Measurements from ENCODE around the gene HSD17B14.
"Not testable (repeated sequence)": the region's sequence is repeated elsewhere in the genome, so short reads cannot be mapped to it uniquely, and the experiment has no call there.

DNA sequence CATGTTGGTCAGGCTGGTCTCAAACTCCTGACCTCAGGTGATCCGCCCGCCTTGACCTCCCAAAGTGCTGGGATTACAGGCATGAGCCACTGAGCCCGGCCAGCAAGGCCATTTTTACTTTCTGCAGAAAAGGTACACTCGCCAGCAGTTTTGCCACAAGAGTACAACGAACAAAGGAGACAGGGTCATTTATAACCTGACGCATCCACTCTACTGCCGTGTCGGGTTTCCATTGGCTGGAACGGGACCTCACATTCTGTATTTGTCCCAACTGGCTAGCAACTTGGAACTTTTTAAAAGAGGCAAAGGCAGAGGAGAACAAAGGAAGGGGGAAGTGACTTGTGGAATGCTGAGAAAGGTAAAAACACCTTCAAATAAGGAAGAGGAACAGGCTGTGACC, 49.0 kb downstream of the HSD17B14 start:
- TF ChIP-seq, protein P1, sequence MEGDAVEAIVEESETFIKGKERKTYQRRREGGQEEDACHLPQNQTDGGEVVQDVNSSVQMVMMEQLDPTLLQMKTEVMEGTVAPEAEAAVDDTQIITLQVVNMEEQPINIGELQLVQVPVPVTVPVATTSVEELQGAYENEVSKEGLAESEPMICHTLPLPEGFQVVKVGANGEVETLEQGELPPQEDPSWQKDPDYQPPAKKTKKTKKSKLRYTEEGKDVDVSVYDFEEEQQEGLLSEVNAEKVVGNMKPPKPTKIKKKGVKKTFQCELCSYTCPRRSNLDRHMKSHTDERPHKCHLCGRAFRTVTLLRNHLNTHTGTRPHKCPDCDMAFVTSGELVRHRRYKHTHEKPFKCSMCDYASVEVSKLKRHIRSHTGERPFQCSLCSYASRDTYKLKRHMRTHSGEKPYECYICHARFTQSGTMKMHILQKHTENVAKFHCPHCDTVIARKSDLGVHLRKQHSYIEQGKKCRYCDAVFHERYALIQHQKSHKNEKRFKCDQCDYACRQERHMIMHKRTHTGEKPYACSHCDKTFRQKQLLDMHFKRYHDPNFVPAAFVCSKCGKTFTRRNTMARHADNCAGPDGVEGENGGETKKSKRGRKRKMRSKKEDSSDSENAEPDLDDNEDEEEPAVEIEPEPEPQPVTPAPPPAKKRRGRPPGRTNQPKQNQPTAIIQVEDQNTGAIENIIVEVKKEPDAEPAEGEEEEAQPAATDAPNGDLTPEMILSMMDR (IDR thresholded peaks at IDR 0.05) = not testable (repeated sequence)
- TF ChIP-seq POLR2A, EP300 (IDR thresholded peaks at IDR 0.05): not testable (repeated sequence)

Data from sigmoid colon (tissue), 4 donors.